GDM1 (cell line): ENCODE data around the gene HCN4.

ENCODE experiments used
- DNase-seq: peaks from one replicate; lab custom pipeline; 2025; lab: John Stamatoyannopoulos, UW

The HCN4 gene

GRCh38 chr15:73378089-73378488 lies 9.3 kb upstream of the HCN4 start:
- DNase-seq, result no peak

GRCh38 chr15:73375755-73376305 lies 7.1 kb upstream of the HCN4 start:
- no peak for DNase-seq

DNA sequence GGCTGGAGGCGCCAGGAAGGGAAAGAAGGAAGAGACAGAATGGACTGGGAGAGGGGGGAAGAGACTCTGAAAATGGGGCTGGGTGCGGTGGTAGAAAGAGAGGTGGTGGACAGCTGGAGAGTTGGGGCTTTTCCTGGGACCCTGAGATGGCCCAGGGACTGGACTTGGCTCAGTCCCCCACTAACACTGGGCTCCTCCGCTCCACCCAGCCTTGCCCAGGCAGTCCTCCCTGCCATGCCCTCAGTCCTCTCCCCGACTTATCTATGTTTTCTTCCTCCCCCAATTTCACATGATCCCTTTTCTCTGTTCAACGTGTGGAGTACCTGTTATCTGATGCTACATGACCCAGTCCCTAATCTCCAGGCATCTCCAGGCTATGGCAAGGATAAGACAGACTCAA lies 6.3 kb upstream of the HCN4 start:
- DNase-seq, result no peak

DNA sequence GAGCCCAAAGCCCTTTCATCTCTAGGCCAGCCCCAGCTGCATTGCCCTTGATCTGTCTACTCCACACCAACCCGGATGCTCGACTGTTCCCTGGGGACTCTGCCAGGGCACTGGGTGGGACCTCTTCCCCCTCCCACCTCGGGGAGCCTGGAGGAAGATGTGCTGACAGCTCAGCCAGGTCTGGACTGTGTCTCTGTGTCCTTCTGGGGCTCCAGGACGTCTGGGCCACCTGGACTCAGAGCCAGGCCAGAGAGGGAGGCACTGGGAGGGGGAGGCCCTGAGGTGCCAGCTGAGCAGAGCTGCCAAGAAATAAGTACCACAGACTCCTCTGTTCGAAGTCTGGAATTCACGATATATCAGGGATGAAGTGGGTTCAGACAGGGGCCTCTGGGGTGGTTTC lies 5.8 kb upstream of the HCN4 start:
- DNase-seq, result no peak

- no peak for DNase-seq
Measured at GRCh38 chr15:73373221-73373620, 4.5 kb upstream of the HCN4 start.

DNA sequence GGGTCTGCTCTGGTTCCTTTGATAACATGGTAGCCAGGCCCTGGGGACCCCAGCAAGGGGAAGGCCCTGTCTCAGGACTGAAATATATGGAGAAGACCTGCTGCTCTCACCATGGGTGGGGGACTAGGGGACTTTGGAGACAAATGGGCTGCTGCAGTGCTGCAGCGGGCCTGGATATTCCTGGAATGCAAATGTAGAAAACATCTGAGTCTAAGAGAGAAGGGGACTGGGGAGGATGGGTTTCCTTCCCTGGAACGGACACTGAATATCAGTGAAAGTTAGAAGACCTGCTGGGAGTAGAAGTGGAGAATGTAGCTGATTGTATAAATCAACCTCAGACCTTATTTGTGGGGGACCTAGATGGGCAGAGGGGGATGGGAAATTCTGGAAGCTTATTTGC lies 3.1 kb upstream of the HCN4 start:
- no peak for DNase-seq

DNA sequence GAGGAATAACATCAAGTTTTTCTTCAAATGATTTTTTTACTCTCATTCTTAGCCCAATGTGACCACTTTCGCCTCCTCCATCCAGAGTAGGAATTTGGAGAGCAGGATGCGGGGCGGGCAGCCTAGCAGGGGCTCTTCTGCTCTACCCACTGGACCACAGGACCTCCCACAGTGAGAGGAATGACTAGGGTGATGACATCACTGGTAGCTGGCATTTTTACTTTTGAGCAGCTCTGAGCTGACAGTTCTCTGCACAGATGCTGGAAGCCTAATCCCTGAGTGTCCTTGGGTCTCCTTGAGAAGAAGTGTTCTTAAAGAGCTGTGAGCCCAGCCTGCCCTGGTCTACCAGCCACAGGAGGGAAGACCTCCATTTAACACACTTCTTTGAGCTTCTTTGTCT lies 1.4 kb upstream of the HCN4 start:
- DNase-seq, result no peak

DNA sequence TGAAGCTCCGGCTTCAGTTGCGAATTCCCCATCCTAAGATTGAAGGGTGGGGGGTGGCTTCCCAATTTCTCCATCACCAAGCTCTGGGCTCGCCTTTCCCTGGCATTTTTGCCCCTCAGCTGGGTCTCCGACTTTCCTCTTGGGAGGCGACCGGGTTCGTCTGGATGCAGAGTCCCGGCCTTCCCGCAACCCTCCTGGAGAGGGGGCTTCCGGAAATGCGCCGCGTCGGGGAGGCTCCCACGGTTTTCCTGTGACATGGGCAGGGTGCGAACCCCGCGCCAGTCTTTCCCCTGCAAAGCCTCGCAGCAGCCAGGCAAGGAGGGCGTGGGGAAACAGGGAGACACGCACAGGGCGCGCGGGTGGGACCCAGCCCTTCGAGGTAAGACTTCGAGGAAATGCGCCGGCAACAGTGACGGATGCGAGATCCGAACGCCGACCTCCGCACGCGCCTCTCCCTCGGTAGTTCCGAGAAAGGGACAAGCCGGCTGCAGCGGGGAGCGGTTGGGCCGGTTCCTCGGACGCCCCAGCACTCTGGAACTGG lies 466 bp upstream of the HCN4 start:
- no peak for DNase-seq

GRCh38 chr15:73367624-73368300 lies 996 bp downstream of the HCN4 start:
- no peak for DNase-seq

DNA sequence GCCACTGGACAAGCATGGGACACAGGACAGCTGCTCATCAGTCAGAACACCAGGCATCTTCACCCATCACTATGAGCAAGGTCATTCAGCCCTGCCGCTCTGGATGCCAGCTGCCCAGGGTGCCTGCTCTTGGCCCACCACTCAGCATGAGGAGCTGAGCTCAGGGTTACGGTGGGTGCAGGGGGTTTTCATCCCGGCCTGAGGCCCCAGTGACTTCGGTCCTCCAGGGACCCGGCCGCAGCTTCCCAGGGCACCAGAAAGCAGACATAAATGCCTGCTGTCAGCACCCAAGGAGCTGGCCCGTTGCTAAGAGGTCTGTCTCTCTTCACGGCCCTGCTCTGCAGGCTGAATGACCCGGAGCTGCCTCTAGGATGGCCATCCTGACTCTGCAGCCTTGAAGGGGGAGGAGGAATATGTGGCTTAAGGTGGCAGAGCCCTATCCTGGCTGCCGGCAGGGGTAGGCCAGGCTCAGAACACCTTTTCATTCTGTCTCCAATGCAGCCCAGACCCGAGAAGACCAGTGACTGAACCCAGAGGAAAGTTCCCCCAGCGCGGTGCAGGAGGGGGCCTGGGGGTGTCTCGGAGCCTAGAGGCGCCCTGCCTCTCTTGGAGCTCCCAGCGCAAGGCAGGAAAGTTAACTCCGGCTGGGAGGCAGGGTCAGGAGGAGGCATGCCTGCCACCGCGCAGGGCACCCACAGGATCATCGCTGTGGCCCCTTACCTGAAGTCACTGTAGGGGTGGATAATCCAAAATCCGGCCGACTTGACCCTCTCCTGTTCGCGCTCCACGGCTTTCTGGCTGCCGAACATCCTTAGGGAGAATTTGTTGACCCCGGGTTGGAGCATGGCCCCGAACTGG lies 1.8 kb downstream of the HCN4 start:
- no peak for DNase-seq

GRCh38 chr15:73364070-73364469 lies 4.7 kb downstream of the HCN4 start:
- no peak for DNase-seq

DNA sequence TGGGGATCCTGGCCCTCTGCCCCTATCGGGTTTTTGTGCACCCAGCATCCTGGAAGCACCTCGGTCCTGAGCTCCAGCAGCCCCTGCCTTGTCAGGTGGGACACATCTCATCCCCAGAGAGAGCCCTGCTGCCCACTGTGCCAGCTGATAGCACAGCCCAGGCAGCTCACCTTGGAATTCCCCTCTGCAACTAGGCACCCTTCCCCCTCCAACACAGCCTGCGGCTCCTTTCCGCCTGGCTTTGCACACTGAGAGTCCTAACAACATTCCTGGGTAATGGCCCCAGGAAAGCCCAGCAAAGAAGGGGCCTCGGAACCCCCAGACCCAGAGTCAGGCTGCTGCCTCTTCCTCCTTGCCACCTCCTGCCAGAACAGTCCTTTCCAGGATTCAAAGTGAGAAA lies 5.9 kb downstream of the HCN4 start:
- no peak for DNase-seq

DNA sequence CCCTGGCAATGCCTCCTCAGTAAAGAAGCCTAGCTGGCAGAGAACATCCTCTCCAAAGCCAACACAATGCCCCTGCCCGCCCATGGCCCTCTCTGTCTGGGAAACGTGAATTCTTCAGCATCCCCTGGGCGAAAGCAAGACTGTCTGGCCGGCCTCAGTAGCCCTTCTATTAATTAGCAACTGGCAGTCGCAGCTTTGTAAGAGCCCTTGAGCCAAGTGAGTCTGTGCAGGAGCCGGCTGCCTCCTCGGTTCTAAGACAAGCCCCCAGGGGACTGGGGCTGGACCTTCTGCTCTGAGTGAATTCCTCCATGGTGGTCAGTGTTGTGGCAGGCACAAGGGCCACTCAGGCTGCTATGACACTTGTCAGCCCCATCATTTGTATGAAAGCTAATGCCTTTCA lies 7.4 kb downstream of the HCN4 start:
- no peak for DNase-seq

GRCh38 chr15:73359651-73360050 lies 9.1 kb downstream of the HCN4 start:
- no peak for DNase-seq

DNA sequence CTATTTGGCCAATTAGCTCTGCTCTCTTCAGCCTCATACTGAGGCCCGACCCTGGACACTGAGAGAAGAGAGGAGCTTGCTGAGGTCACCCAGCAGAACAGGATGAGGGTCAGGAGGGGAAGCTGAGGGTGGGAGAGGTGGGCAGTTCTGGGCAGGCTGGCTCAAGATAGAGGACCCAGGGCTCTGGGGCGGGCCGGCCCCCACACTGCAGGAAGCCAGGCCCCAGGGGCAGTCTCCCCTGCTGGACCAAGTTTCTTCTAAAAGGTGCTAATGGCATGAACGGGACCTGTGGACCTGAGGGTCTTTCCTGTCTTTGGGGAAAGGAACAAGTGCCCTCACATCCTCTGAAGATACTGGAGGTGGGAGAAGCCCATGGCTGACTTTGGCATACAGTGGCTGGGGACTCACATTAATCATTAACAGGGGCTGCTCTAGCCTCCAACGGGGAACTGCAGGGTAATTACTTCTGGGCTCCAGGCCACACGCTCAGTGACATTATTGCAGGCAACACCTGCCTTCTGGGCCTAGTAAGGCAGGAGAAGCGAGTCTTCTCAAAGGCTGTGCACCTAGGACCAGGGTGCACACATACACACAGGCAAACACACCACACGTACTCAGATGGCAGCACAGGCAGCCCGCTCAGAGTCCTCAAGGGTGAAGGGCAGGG lies 10.6 kb downstream of the HCN4 start:
- no peak for DNase-seq

- no peak for DNase-seq
Measured at GRCh38 chr15:73355612-73356265, 13.0 kb downstream of the HCN4 start.

GRCh38 chr15:73354241-73354640 lies 14.5 kb downstream of the HCN4 start:
- no peak for DNase-seq

DNA sequence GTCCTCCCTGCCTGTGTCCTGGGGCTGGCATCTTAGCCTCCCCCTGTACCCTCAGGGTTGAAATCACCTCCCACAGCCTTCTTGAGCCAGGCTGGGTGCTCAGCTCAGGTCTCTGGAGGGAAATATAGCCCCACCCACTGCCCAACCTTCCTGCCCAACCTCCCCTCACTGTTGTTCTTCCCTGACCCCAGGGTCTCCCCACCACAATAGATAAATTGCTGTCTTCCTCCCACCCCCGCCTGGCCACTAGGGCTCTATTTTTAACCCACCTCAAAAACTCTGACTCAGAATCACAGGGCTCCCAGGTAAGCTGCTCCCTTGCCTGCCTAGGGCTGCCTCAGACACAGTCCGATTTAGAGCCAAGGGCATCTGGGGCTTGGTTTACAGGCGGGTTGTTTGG lies 15.0 kb downstream of the HCN4 start:
- no peak for DNase-seq

GRCh38 chr15:73352082-73352481 lies 16.7 kb downstream of the HCN4 start:
- DNase-seq, result no peak

- no peak for DNase-seq
Measured at GRCh38 chr15:73349191-73349590, 19.6 kb downstream of the HCN4 start.

GRCh38 chr15:73346735-73347312 lies 21.9 kb downstream of the HCN4 start:
- DNase-seq, result no peak

GRCh38 chr15:73345658-73346057 lies 23.1 kb downstream of the HCN4 start:
- DNase-seq, result no peak
